Neural progenitor cell (in vitro differentiated cells): ENCODE measurements around the gene MZF1. TPM values are rescaled to one million over a fixed set of nuclear protein-coding genes. Genes with fewer than 3 reads are reported as not detected.

Source experiments
- DNase-seq: peaks from one replicate; pipeline ENCODE4 v3.0.0-alpha.2; 2016; ENCODE audit warnings: low spot score
- H2AFZ ChIP-seq: fragments of 200-600 bp; sonication (generic); replicated peaks from 2 replicates; pipeline ENCODE4 v1.6.1; 2016; ENCODE audit warnings: antibody characterized with exemption
- H3F3A ChIP-seq: fragments of 200-600 bp; sonication (generic); 2 replicates; pipeline ENCODE4 v1.6.1; 2016; ENCODE audit warnings: antibody characterized with exemption, low read depth
- H3K27ac ChIP-seq: fragments of 200-600 bp; sonication (generic); 2 replicates; pipeline ENCODE4 v1.5.1; 2016; ENCODE audit warnings: mild to moderate bottlenecking
- H3K27me3 ChIP-seq: fragments of 200-600 bp; sonication (generic); 2 replicates; pipeline ENCODE4 v1.6.1; 2016; ENCODE audit warnings: mild to moderate bottlenecking, moderate library complexity
- H3K36me3 ChIP-seq: fragments of 200-600 bp; sonication (generic); 2 replicates; pipeline ENCODE4 v1.5.1; 2016
- H3K4me1 ChIP-seq: fragments of 200-600 bp; sonication (generic); 2 replicates; pipeline ENCODE4 v1.6.1; 2016; ENCODE audit warnings: mixed run types
- H3K4me2 ChIP-seq: fragments of 200-600 bp; sonication (generic); 2 replicates; pipeline ENCODE4 v1.6.1; 2016
- H3K4me3 ChIP-seq: fragments of 200-600 bp; sonication (generic); 2 replicates; pipeline ENCODE4 v1.5.1; 2016
- H3K79me2 ChIP-seq: fragments of 200-600 bp; sonication (generic); 2 replicates; pipeline ENCODE4 v1.6.1; 2016; ENCODE audit warnings: low read depth
- H3K9ac ChIP-seq: fragments of 200-600 bp; sonication (generic); 2 replicates; pipeline ENCODE4 v1.6.1; 2016
- H3K9me3 ChIP-seq: fragments of 200-600 bp; sonication (generic); 2 replicates; pipeline ENCODE4 v1.5.1; 2016; ENCODE audit warnings: low read depth
- H4K20me1 ChIP-seq: fragments of 200-600 bp; sonication (generic); 2 replicates; pipeline ENCODE4 v1.6.1; 2016; ENCODE audit warnings: low read depth
- H3K27ac Mint-ChIP-seq: 3 replicates; pipeline ENCODE4 v1.8.0; 2021; ENCODE audit warnings: mixed read lengths
- H3K27me3 Mint-ChIP-seq: 2 replicates; pipeline ENCODE4 v1.8.0; 2022; ENCODE audit warnings: low read depth, mild to moderate bottlenecking, inconsistent platforms, moderate library complexity, mixed read lengths; ENCODE audit not compliant: insufficient read depth
- H3K36me3 Mint-ChIP-seq: 3 replicates; pipeline ENCODE4 v1.8.0; 2021; ENCODE audit warnings: mixed read lengths
- H3K4me1 Mint-ChIP-seq: 3 replicates; pipeline ENCODE4 v1.8.0; 2021; ENCODE audit warnings: mixed read lengths
- H3K4me3 Mint-ChIP-seq: 3 replicates; pipeline ENCODE4 v1.8.0; 2021; ENCODE audit warnings: mild to moderate bottlenecking, moderate library complexity, mixed read lengths
- H3K9me3 Mint-ChIP-seq: 3 replicates; pipeline ENCODE4 v1.8.0; 2020; ENCODE audit warnings: mixed read lengths
- EZH2 ChIP-seq: fragments of 200-600 bp; sonication (generic); IDR thresholded peaks from 2 replicates; pipeline ENCODE4 v1.6.1; 2017; ENCODE audit warnings: antibody characterized with exemption, mild to moderate bottlenecking, moderate library complexity
- EZH2phosphoT487 ChIP-seq: fragments of 200-600 bp; sonication (generic); IDR thresholded peaks from 2 replicates; pipeline ENCODE4 v1.6.1; 2017; ENCODE audit warnings: antibody characterized with exemption
- total RNA-seq: library from RNA; depleted of rRNA; stranded (reverse); fragments of >200 nt; gene quantifications from 2 replicates; pipeline ENCODE4 v1.2.3, GENCODE V29; 2015; ENCODE audit warnings: low replicate concordance
- TF ChIP-seq, protein P1 (sequence below): fragments of 200-600 bp; sonication (generic); IDR thresholded peaks from 2 replicates; pipeline ENCODE4 v1.5.1; 2017; ENCODE audit warnings: antibody characterized with exemption, mild to moderate bottlenecking

MZF1 gene
- total RNA-seq, 1 donor from 2014 or later = 8.4 TPM

GRCh38 chr19:58555369-58555885 is 17.7 kb downstream of the MZF1 start:
- Histone ChIP-seq H3K9me3 (no peaks in the 10 kb centered on the region), H3K4me3 (peak overlapping the region; percentile 67), H3K27me3 (no peaks in the 10 kb centered on the region), H3K4me2 (peak overlapping the region; percentile 90), H3K79me2 (peaks cover 46% of the 10 kb centered on the region), H3K9ac (peak overlapping the region; percentile 25), H3F3A (peaks cover 90% of the 10 kb centered on the region), H2AFZ (no peak overlapping the region), H3K27ac (peak overlapping the region; percentile 78), H4K20me1 (peaks cover 26% of the 10 kb centered on the region), H3K36me3 (no peaks in the 10 kb centered on the region), H3K4me1 (peaks cover 23% of the 10 kb centered on the region)
- DNase-seq = no peak
- Mint-ChIP-seq H3K27ac (peak overlapping the region; percentile 89), H3K36me3 (peaks cover 24% of the 10 kb centered on the region), H3K9me3 (no peaks in the 10 kb centered on the region), H3K27me3 (peaks cover 19% of the 10 kb centered on the region), H3K4me3 (peak overlapping the region; percentile 92), H3K4me1 (peaks cover 50% of the 10 kb centered on the region)
- TF ChIP-seq EZH2phosphoT487 (no peak), EZH2 (no peak)
- TF ChIP-seq, protein P1, sequence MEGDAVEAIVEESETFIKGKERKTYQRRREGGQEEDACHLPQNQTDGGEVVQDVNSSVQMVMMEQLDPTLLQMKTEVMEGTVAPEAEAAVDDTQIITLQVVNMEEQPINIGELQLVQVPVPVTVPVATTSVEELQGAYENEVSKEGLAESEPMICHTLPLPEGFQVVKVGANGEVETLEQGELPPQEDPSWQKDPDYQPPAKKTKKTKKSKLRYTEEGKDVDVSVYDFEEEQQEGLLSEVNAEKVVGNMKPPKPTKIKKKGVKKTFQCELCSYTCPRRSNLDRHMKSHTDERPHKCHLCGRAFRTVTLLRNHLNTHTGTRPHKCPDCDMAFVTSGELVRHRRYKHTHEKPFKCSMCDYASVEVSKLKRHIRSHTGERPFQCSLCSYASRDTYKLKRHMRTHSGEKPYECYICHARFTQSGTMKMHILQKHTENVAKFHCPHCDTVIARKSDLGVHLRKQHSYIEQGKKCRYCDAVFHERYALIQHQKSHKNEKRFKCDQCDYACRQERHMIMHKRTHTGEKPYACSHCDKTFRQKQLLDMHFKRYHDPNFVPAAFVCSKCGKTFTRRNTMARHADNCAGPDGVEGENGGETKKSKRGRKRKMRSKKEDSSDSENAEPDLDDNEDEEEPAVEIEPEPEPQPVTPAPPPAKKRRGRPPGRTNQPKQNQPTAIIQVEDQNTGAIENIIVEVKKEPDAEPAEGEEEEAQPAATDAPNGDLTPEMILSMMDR = no peak

- peak; percentile 99 for DNase-seq
- H3K79me2 ChIP-seq = peaks cover 40% of the 10 kb centered on the region
- peaks cover 18% of the 10 kb centered on the region for H3K4me1 ChIP-seq
Measured at GRCh38 chr19:58554494-58555368, 18.4 kb downstream of the MZF1 start, which contains the start of gene CHMP2A. TSS of gene CHMP2A (minus strand) at chr19:58555105. CDS start at chr19:58554212, 893 bp downstream.

GRCh38 chr19:58553799-58554493 is 19.2 kb downstream of the MZF1 start:
- TF ChIP-seq EZH2phosphoT487 (no peak), EZH2 (no peak)
- TF ChIP-seq, protein P1 = no peak
- Histone ChIP-seq H2AFZ (no peak overlapping the region), H3K36me3 (no peaks in the 10 kb centered on the region), H4K20me1 (peaks cover 41% of the 10 kb centered on the region), H3K9ac (peak overlapping the region; percentile 57), H3K4me1 (peaks cover 17% of the 10 kb centered on the region), H3K27me3 (no peaks in the 10 kb centered on the region), H3K79me2 (peaks cover 45% of the 10 kb centered on the region), H3K27ac (peak overlapping the region; percentile 68), H3K4me3 (peak overlapping the region; percentile 67), H3K4me2 (peak overlapping the region; percentile 90), H3K9me3 (no peaks in the 10 kb centered on the region), H3F3A (peaks cover 92% of the 10 kb centered on the region)
- peaks cover 18% of the 10 kb centered on the region for H3K27me3 Mint-ChIP-seq
- H3K4me3 Mint-ChIP-seq = peak overlapping the region; percentile 92
- H3K27ac Mint-ChIP-seq = peak overlapping the region; percentile 86
- no peaks in the 10 kb centered on the region for H3K9me3 Mint-ChIP-seq
- H3K4me1 Mint-ChIP-seq = peaks cover 41% of the 10 kb centered on the region
- no peak for DNase-seq
- peaks cover 26% of the 10 kb centered on the region for H3K36me3 Mint-ChIP-seq

More at GRCh38 chr19:58554494-58555368, 18.4 kb downstream of the MZF1 start, which contains the start of gene CHMP2A:
- H3F3A ChIP-seq = peaks cover 90% of the 10 kb centered on the region
- peak within 1 kb of the TSS; percentile 78 for H3K27ac ChIP-seq
- peaks cover 26% of the 10 kb centered on the region for H3K36me3 Mint-ChIP-seq
- peak within 1 kb of the TSS; percentile 57 for H3K9ac ChIP-seq
- H3K27ac Mint-ChIP-seq = peak within 1 kb of the TSS; percentile 89
- H3K4me2 ChIP-seq = peak within 1 kb of the TSS; percentile 90
- peaks cover 33% of the 10 kb centered on the region for H4K20me1 ChIP-seq
- no peak within 1 kb of the TSS for H2AFZ ChIP-seq
- H3K4me1 Mint-ChIP-seq = peaks cover 46% of the 10 kb centered on the region
- no peaks in the 10 kb centered on the region for H3K36me3 ChIP-seq
- no peaks in the 10 kb centered on the region for H3K9me3 Mint-ChIP-seq
- H3K9me3 ChIP-seq = no peaks in the 10 kb centered on the region
- no peaks in the 10 kb centered on the region for H3K27me3 ChIP-seq
- TF ChIP-seq EZH2 = no peak
- no peak for TF ChIP-seq EZH2phosphoT487
- TF ChIP-seq, protein P1 = no peak
- H3K4me3 Mint-ChIP-seq = peak within 1 kb of the TSS; percentile 92
- peak within 1 kb of the TSS; percentile 67 for H3K4me3 ChIP-seq
- peaks cover 21% of the 10 kb centered on the region for H3K27me3 Mint-ChIP-seq
